Measurements from ENCODE around the gene OSBPL1A. TPM values are rescaled to one million over a fixed set of nuclear protein-coding genes. Genes with fewer than 3 reads are reported as not detected.

The OSBPL1A gene
- total RNA-seq, 6 donors from 2014 or later, result 33.3 to 64.5 (median 55.4) TPM

- Histone ChIP-seq H3K36me3 (peaks cover 0 to 17% (median 2%) of the 10 kb centered on the region in 4 donors), H3K27me3 (no peaks in the 10 kb centered on the region), H3K27ac (no peak overlapping the region), H3K4me1 (no peaks in the 10 kb centered on the region), H3K9me3 (no peaks in the 10 kb centered on the region), H3K4me3 (no peak overlapping the region)
- no peak for TF ChIP-seq POLR2A (IDR thresholded peaks at IDR 0.05)
- 46 to 55% methylated on average over 3 of the region's 3 CpGs for WGBS, 2 donors
- ATAC-seq (ENCODE audit: low FRiP score in 2 of 2) (no peak), DNase-seq (peak in 1 of 2 donors; percentile 63)
Observed at GRCh38 chr18:24126155-24126961, 271.3 kb downstream of the OSBPL1A start.

GRCh38 chr18:24121625-24122024 is 276.0 kb downstream of the OSBPL1A start:
- no peak for ATAC-seq (ENCODE audit: low FRiP score in 2 of 2)
- DNase-seq, result no peak
- 86 to 87% methylated on average over 2 of the region's 2 CpGs for WGBS, 2 donors
- no peak overlapping the region for H3K27ac ChIP-seq
- TF ChIP-seq CTCF (IDR thresholded peaks at IDR 0.05) (no peak), POLR2AphosphoS5 (IDR thresholded peaks at IDR 0.05) (no peak), EP300 (IDR thresholded peaks at IDR 0.05) (no peak), POLR2A (IDR thresholded peaks at IDR 0.05) (no peak)
- no peak overlapping the region for H3K4me3 ChIP-seq
- H3K9me3 ChIP-seq, result no peaks in the 10 kb centered on the region
- peaks cover 0 to 4% (median 0%) of the 10 kb centered on the region in 4 donors for H3K4me1 ChIP-seq
- no peaks in the 10 kb centered on the region for H3K27me3 ChIP-seq
- peaks cover 0 to 6% (median 2%) of the 10 kb centered on the region in 4 donors for H3K36me3 ChIP-seq

- WGBS, 2 donors, result 97 to 98% methylated on average over 4 of the region's 4 CpGs
- Histone ChIP-seq H3K27me3 (no peaks in the 10 kb centered on the region), H3K4me1 (peaks cover 0 to 4% (median under 1%) of the 10 kb centered on the region in 4 donors), H3K36me3 (peaks cover 0 to 6% (median 2%) of the 10 kb centered on the region in 4 donors), H3K27ac (no peak overlapping the region), H3K4me3 (no peak overlapping the region), H3K9me3 (no peaks in the 10 kb centered on the region)
- no peak for TF ChIP-seq POLR2A (IDR thresholded peaks at IDR 0.05)
- no peak for TF ChIP-seq POLR2AphosphoS5 (IDR thresholded peaks at IDR 0.05)
- TF ChIP-seq EP300 (IDR thresholded peaks at IDR 0.05), result no peak
- TF ChIP-seq CTCF (IDR thresholded peaks at IDR 0.05), result no peak
- ATAC-seq (ENCODE audit: low FRiP score in 2 of 2) (no peak), DNase-seq (no peak)
Observed at GRCh38 chr18:24120676-24121075, 276.9 kb downstream of the OSBPL1A start.

- peaks cover 0 to 5% (median 2%) of the 10 kb centered on the region in 4 donors for H3K36me3 ChIP-seq
- TF ChIP-seq EP300 (IDR thresholded peaks at IDR 0.05) (no peak), CTCF (IDR thresholded peaks at IDR 0.05) (peak; percentile 71 to 90 (median 86)), POLR2AphosphoS5 (IDR thresholded peaks at IDR 0.05) (no peak)
- H3K27ac ChIP-seq, result no peak overlapping the region
- ATAC-seq (ENCODE audit: low FRiP score in 2 of 2) (peak; percentile 87 to 91), DNase-seq (peak in 1 of 2 donors; percentile 77)
- H3K4me1 ChIP-seq, result peaks cover 0 to 4% (median 1%) of the 10 kb centered on the region in 4 donors
- H3K4me3 ChIP-seq, result no peak overlapping the region
- H3K27me3 ChIP-seq, result no peaks in the 10 kb centered on the region
- 52 to 60% methylated on average over 8 of the region's 8 CpGs for WGBS, 2 donors
- no peaks in the 10 kb centered on the region for H3K9me3 ChIP-seq
Observed at GRCh38 chr18:24118750-24119577, 278.7 kb downstream of the OSBPL1A start.

- Histone ChIP-seq H3K36me3 (no peaks in the 10 kb centered on the region), H3K4me3 (no peak overlapping the region), H3K27me3 (no peaks in the 10 kb centered on the region), H3K4me1 (peaks cover 0 to 4% (median 1%) of the 10 kb centered on the region in 4 donors), H3K27ac (peak overlapping the region in 1 of 4 donors; percentile 25), H3K9me3 (no peaks in the 10 kb centered on the region)
- DNase-seq (no peak), ATAC-seq (ENCODE audit: low FRiP score in 2 of 2) (no peak)
- TF ChIP-seq POLR2AphosphoS5 (IDR thresholded peaks at IDR 0.05), result no peak
- TF ChIP-seq EP300 (IDR thresholded peaks at IDR 0.05), result no peak
- TF ChIP-seq CTCF (IDR thresholded peaks at IDR 0.05), result no peak
- TF ChIP-seq POLR2A (IDR thresholded peaks at IDR 0.05), result no peak
- 44 to 55% methylated on average over 2 of the region's 2 CpGs for WGBS, 2 donors
Observed at GRCh38 chr18:24115628-24116027, 282.0 kb downstream of the OSBPL1A start.
